ENCODE measurements around the gene HTR3C. TPM values are rescaled to one million over a fixed set of nuclear protein-coding genes. Genes with fewer than 3 reads are reported as not detected.

Gene HTR3C
- total RNA-seq, 1 experiment from 2014 or later: not detected

DNA sequence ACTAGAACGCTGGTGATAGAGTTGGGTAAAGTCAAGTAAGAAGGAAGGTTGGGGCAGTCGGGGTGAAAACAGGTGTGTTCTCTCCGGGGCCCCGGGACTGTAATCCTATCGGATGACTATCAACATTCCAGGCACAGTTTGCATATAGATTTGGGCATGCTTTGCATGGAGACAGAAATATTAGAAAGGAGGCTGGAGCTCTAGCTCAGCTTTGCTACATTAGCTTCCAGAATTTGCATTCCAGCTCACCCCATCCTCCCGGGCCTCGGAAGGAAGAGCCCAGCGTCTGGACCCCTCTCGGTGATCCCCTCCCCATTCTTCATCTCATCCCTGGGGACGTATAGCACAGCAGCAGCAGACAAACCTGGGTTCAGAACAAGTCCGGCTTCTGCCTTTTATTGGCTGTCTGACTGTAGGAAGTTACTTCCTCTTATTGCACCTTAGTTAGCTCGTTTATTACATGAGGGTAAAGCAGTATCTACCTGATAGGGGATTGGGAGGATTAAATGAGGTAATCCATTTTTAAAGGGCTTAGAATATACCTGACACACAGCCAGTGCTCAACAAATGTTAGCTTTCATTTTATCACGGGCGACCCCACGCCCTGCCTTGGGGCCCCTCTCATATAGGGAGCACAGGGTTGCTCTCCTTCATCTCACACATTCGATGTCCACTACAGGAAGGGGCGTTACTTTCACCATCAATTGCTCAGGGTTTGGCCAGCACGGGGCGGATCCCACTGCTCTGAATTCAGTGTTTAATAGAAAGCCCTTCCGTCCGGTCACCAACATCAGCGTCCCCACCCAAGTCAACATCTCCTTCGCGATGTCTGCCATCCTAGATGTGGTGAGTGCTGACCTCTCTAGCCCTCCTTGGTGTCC is 47.2 kb downstream of the HTR3C start:
- TF ChIP-seq CTCF (IDR thresholded peaks at IDR 0.05; ENCODE audit: unreplicated experiment): no peak
- Mint-ChIP-seq H3K4me3 (ENCODE audit: low read depth, unreplicated experiment) (no peak overlapping the region), H3K9me3 (ENCODE audit: low read depth, unreplicated experiment) (no peaks in the 10 kb centered on the region), H3K4me1 (ENCODE audit: low read depth, unreplicated experiment) (no peaks in the 10 kb centered on the region), H3K27me3 (ENCODE audit: unreplicated experiment) (peaks cover 38% of the 10 kb centered on the region), H3K27ac (ENCODE audit: unreplicated experiment) (no peak overlapping the region), H3K36me3 (ENCODE audit: insufficient read depth, unreplicated experiment) (no peaks in the 10 kb centered on the region)
- intact Hi-C loops (cut with micrococcal nuclease; ENCODE audit: unreplicated experiment): no loop called here
- no peak for DNase-seq
- no TSS peak for BruUV-seq (replicated peaks)
- CTCF ChIA-PET: interaction anchor here (0.5 kb wide), 1 partner anchor 187 kb away, joined by 3 read pairs; no protein-coding TSS in a partner anchor

Other genes with a start within 250 kb of the HTR3C start
- 5.4 and 6.5 TPM in 2 replicates for gene MAP6D1, start 227.5 kb upstream of the HTR3C start, total RNA-seq (2022)
- gene PARL, start 168.2 kb upstream of the HTR3C start, total RNA-seq (2022): 80.4 and 84.3 TPM in 2 replicates
- gene ABCC5, start 35.2 kb upstream of the HTR3C start, total RNA-seq (2022): 33.8 and 39.1 TPM in 2 replicates
- gene HTR3D, start 21.3 kb upstream of the HTR3C start, total RNA-seq (2022): not detected in 2 replicates
- gene HTR3E, start 44.0 kb downstream of the HTR3C start, total RNA-seq (2022): not detected in 2 replicates
- gene EIF2B5, start 82.3 kb downstream of the HTR3C start, total RNA-seq (2022): 79.6 and 87.9 TPM in 2 replicates
- gene DVL3, start 102.3 kb downstream of the HTR3C start, total RNA-seq (2022): 105 and 106 TPM in 2 replicates
- 394 and 401 TPM in 2 replicates for gene AP2M1, start 121.8 kb downstream of the HTR3C start, total RNA-seq (2022)
- gene ABCF3, start 133.2 kb downstream of the HTR3C start, total RNA-seq (2022): 114 and 116 TPM in 2 replicates
- gene VWA5B2, start 176.5 kb downstream of the HTR3C start, total RNA-seq (2022): 0.54 and 0.90 TPM in 2 replicates
- 131 and 140 TPM in 2 replicates for gene ALG3, start 195.9 kb downstream of the HTR3C start, total RNA-seq (2022)
- 11.2 and 11.6 TPM in 2 replicates for gene EEF1AKMT4, start 196.6 kb downstream of the HTR3C start, total RNA-seq (2022)
- 3.3 and 3.6 TPM in 2 replicates for gene CAMK2N2, start 208.5 kb downstream of the HTR3C start, total RNA-seq (2022)
- not detected in 2 replicates for gene ECE2, start 223.0 kb downstream of the HTR3C start, total RNA-seq (2022)
- 513 and 530 TPM in 2 replicates for gene PSMD2, start 246.2 kb downstream of the HTR3C start, total RNA-seq (2022)